Ishikawa (cell line): ENCODE data around the gene HBEGF.

ENCODE experiments used
- CREB1 ChIP-seq: IDR thresholded peaks from 2 replicates; pipeline ENCODE4 v1.6.1; 2012; ENCODE audit warnings: low read depth
- EP300 ChIP-seq: IDR thresholded peaks from 2 replicates; pipeline ENCODE4 v1.6.1; 2012; ENCODE audit warnings: borderline replicate concordance
- FOXM1 ChIP-seq: IDR thresholded peaks from 2 replicates; pipeline ENCODE4 v1.6.1; 2012; ENCODE audit warnings: low read depth, borderline replicate concordance
- TAF1 ChIP-seq: IDR thresholded peaks from 2 replicates; pipeline ENCODE4 v1.6.1; 2012; ENCODE audit warnings: low read depth, mild to moderate bottlenecking
- TEAD4 ChIP-seq: IDR thresholded peaks from 2 replicates; pipeline ENCODE4 v1.6.1; 2012
- YY1 ChIP-seq: IDR thresholded peaks from 2 replicates; pipeline ENCODE4 v1.6.1; 2012; ENCODE audit warnings: low read depth

- TF ChIP-seq CREB1: no peak
- no peak for TF ChIP-seq FOXM1
- TF ChIP-seq EP300: no peak
- no peak for TF ChIP-seq YY1
- no peak for TF ChIP-seq TAF1
- 0 out of 2 replicates have a peak, but pooled peaks have one; percentile 39 for TF ChIP-seq TEAD4
Measured at GRCh38 chr5:140298183-140298601, 48.2 kb downstream of the HBEGF start.
